ENCODE results near the gene GIGYF2.
A peak's percentile ranks its signal among the peaks of the same experiment; 100 is the strongest.
"Not testable (repeated sequence)": the region's sequence is repeated elsewhere in the genome, so short reads cannot be mapped to it uniquely, and the experiment has no call there.

Gene GIGYF2

GRCh38 chr2:232697059-232697806, at the start of gene GIGYF2:
GIGYF2 (plus strand) TSS chr2:232697331; CDS start chr2:232735198, 37,867 bp downstream.
- peak; percentile 93 for DNase-seq

- no peak for DNase-seq
These were observed 48.1 kb upstream of the GIGYF2 start for GRCh38 chr2:232649033-232649432.

- DNase-seq = no peak
These were observed 44.7 kb upstream of the GIGYF2 start for GRCh38 chr2:232652505-232652851.

- no peak for DNase-seq
These were observed 43.7 kb upstream of the GIGYF2 start for GRCh38 chr2:232653441-232653840.

GRCh38 chr2:232655392-232655791, 41.7 kb upstream of the GIGYF2 start:
- no peak for DNase-seq

- no peak for DNase-seq
These were observed 38.8 kb upstream of the GIGYF2 start for GRCh38 chr2:232658217-232658785.

- DNase-seq = no peak
These were observed 37.8 kb upstream of the GIGYF2 start for GRCh38 chr2:232659359-232659758.

- no peak for DNase-seq
These were observed 34.5 kb upstream of the GIGYF2 start for GRCh38 chr2:232662486-232663260.

GRCh38 chr2:232666051-232666805, 30.9 kb upstream of the GIGYF2 start:
- no peak for DNase-seq

- DNase-seq = no peak
These were observed 29.0 kb upstream of the GIGYF2 start for GRCh38 chr2:232667989-232668583.

GRCh38 chr2:232668805-232669444, 28.2 kb upstream of the GIGYF2 start:
- no peak for DNase-seq

GRCh38 chr2:232672588-232672987, 24.5 kb upstream of the GIGYF2 start:
- DNase-seq = no peak

- no peak for DNase-seq
These were observed 22.6 kb upstream of the GIGYF2 start for GRCh38 chr2:232674491-232674890.

GRCh38 chr2:232675381-232675780, 21.8 kb upstream of the GIGYF2 start:
- DNase-seq = no peak

GRCh38 chr2:232680006-232680405, 17.1 kb upstream of the GIGYF2 start:
- no peak for DNase-seq

- DNase-seq = no peak
These were observed 15.6 kb upstream of the GIGYF2 start for GRCh38 chr2:232681527-232681926.

- DNase-seq = no peak
These were observed 13.8 kb upstream of the GIGYF2 start for GRCh38 chr2:232683368-232683767.

- not testable (repeated sequence) for DNase-seq
These were observed 11.7 kb upstream of the GIGYF2 start for GRCh38 chr2:232685391-232685790.

GRCh38 chr2:232687382-232688160, 9.6 kb upstream of the GIGYF2 start:
- no peak for DNase-seq

GRCh38 chr2:232688201-232688600, 8.9 kb upstream of the GIGYF2 start:
- DNase-seq = no peak

GRCh38 chr2:232689152-232689910, 7.8 kb upstream of the GIGYF2 start:
- DNase-seq = no peak
